Breast epithelium (tissue), 4 donors: ENCODE data around the gene PSAP. TPM values are rescaled to one million over a fixed set of nuclear protein-coding genes. Genes with fewer than 3 reads are reported as not detected.
A peak's percentile ranks its signal among the peaks of the same experiment; 100 is the strongest.

Experiments
- DNase-seq, 2 donors: peaks; one replicate each; pipeline ENCODE4 v3.0.0-alpha.2; 2019; ENCODE audit warnings: low spot score in 2 of 2
- H3K27ac ChIP-seq, 2 donors: fragments of 200-600 bp; sonication (generic) in 1 of 2; one replicate each; pipeline ENCODE4 v1.5.1; 2016 to 2019; ENCODE audit warnings: mild to moderate bottlenecking in 1 of 2
- H3K27me3 ChIP-seq, 2 donors: fragments of 200-600 bp; sonication (generic) in 1 of 2; one replicate each; pipeline versions ENCODE4 v1.5.1 to v1.6.0; 2017 to 2019; ENCODE audit warnings: control low read depth in 1 of 2, mild to moderate bottlenecking in 1 of 2
- H3K36me3 ChIP-seq: fragments of 200-600 bp; one replicate; pipeline ENCODE4 v1.5.1; 2019
- H3K4me1 ChIP-seq, 2 donors: fragments of 200-600 bp; sonication (generic); one replicate each; pipeline ENCODE4 v1.5.1; 2016 to 2019; ENCODE audit warnings: control low read depth in 1 of 2
- H3K4me3 ChIP-seq, 3 donors: fragments of 200-600 bp; sonication (generic); 1 replicate in 2 of 3; 2 replicates in 1 of 3; pipeline ENCODE4 v1.5.1; 2016 to 2019; ENCODE audit warnings: mild to moderate bottlenecking in 3 of 3, moderate library complexity in 2 of 3
- H3K9me3 ChIP-seq, 2 donors: fragments of 200-600 bp; sonication (generic) in 1 of 2; one replicate each; pipeline ENCODE4 v1.5.1; 2016 to 2019; ENCODE audit warnings: control low read depth in 1 of 2
- POLR2A ChIP-seq: fragments of 450-650 bp; IDR thresholded peaks from one replicate; pipeline ENCODE4 v1.6.1; 2016; ENCODE audit warnings: antibody characterized with exemption, mild to moderate bottlenecking, moderate library complexity
- POLR2AphosphoS5 ChIP-seq, 3 donors: sonication (generic); formaldehyde crosslinking; IDR thresholded peaks; one replicate each; pipeline ENCODE4 v1.6.1; 2017; ENCODE audit warnings: antibody characterized with exemption in 3 of 3
- intact Hi-C: fragments of 100-400 bp; cut with DNase I; formaldehyde crosslinking; loops from one replicate; pipeline ENCODE4 v1.15.1; 2023; ENCODE audit warnings: low total_unique reads
- total RNA-seq, 3 donors: library from RNA; depleted of rRNA; stranded (reverse); fragments of >200 nt; gene quantifications; one replicate each; pipeline ENCODE4 v1.1.0, GENCODE V29; 2016
- TF ChIP-seq, protein P1 (sequence below), 3 donors: fragments of 450-650 bp; IDR thresholded peaks; one replicate each; pipeline ENCODE4 v1.5.1; 2016 to 2017; ENCODE audit warnings: antibody characterized with exemption in 3 of 3, mild to moderate bottlenecking in 3 of 3, moderate library complexity in 3 of 3

The PSAP gene
- total RNA-seq, 3 donors from 2014 or later = 623 to 1,873 (median 945) TPM

DNA sequence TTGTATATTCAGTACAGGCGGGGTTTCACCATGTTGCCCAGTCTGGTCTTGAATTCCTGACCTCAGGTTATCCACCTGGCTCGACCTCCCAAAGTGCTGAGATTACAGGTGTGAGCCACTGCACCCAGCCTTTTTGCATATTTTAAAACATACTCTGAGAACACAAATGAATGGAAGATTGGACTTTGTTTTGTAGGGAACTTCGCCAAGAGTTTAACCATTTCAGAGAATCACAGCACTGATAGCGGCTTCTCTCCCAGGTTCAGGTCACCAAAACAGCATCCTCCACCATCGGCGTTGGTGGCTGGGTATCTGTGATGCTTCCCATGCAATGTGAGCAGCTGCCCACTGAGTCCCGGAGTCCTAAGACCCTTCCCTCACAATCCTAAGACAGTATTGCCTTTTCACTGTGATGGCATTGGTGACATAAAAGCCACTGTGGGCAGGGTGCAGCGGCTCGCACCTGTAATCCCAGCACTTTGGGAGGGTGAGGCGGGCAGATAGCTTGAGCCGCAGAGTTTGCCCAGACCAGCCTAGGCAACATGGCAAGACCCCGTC lies 42.3 kb upstream of the PSAP start:
- Histone ChIP-seq H3K27ac (no peak overlapping the region), H3K4me1 (no peaks in the 10 kb centered on the region), H3K9me3 (peaks cover 0 to 2% of the 10 kb centered on the region in 2 donors), H3K4me3 (no peak overlapping the region), H3K27me3 (no peaks in the 10 kb centered on the region), H3K36me3 (no peaks in the 10 kb centered on the region)
- no peak for TF ChIP-seq POLR2A
- TF ChIP-seq, protein P1, sequence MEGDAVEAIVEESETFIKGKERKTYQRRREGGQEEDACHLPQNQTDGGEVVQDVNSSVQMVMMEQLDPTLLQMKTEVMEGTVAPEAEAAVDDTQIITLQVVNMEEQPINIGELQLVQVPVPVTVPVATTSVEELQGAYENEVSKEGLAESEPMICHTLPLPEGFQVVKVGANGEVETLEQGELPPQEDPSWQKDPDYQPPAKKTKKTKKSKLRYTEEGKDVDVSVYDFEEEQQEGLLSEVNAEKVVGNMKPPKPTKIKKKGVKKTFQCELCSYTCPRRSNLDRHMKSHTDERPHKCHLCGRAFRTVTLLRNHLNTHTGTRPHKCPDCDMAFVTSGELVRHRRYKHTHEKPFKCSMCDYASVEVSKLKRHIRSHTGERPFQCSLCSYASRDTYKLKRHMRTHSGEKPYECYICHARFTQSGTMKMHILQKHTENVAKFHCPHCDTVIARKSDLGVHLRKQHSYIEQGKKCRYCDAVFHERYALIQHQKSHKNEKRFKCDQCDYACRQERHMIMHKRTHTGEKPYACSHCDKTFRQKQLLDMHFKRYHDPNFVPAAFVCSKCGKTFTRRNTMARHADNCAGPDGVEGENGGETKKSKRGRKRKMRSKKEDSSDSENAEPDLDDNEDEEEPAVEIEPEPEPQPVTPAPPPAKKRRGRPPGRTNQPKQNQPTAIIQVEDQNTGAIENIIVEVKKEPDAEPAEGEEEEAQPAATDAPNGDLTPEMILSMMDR (IDR thresholded peaks at IDR 0.05) = no peak
- no peak for TF ChIP-seq POLR2AphosphoS5 (IDR thresholded peaks at IDR 0.05)
- intact Hi-C loops = no loop called here
- DNase-seq = no peak

DNA sequence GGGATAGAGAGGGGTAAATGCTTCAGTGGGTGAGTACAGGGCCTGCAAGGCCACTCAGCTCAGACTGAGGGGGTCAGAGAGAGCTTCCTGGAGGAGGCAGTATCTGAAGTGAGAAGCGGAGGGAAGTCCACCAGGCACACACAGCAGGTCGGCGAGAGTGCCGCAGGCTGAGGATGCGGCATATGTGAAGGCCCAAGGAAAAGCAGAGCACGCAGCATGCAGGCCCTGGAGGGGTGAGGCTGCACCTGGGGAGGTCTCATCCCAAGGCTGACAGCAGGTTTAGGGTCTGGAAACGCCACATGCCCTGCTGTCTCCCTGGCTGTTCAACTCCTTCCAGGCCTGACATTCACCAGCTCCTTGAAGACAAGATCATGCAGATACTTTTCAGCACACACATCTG lies 40.4 kb upstream of the PSAP start:
- no peaks in the 10 kb centered on the region for H3K4me1 ChIP-seq
- H3K4me3 ChIP-seq = no peak overlapping the region
- DNase-seq = no peak
- no peaks in the 10 kb centered on the region for H3K36me3 ChIP-seq
- TF ChIP-seq, protein P1 (IDR thresholded peaks at IDR 0.05) = no peak
- TF ChIP-seq POLR2A = no peak
- no peak for TF ChIP-seq POLR2AphosphoS5 (IDR thresholded peaks at IDR 0.05)
- intact Hi-C loops = no loop called here
- no peaks in the 10 kb centered on the region for H3K27me3 ChIP-seq
- H3K9me3 ChIP-seq = no peaks in the 10 kb centered on the region
- no peak overlapping the region for H3K27ac ChIP-seq

DNA sequence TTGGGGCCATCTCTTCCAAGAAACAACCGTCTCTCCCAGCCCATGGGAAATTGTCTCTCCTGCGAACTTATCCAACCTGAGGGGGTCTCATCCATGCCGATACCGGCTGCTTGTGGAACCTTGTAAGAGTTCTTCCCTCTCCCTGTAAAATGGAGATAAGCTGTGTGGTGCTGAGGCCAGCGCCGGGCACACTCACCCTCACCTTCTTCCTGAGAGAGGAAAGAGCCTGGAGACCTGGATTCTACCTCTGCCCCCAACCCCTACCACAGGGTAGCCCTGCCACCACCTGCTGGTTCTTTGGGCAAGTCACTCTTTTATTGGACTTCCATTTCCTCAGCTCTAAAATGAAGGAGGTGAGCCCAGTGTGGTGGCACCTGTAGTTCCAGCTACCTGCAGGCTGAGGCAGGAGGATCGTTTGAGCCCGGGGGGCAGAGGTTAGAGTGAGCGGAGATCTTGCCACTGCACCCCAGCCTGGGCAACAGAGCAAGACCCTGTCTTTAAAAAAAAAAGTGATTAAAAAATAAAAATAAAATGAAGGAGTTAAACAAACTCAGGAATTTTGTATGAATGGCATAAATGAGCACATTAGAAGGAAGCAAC lies 38.4 kb upstream of the PSAP start:
- Histone ChIP-seq H3K4me1 (no peaks in the 10 kb centered on the region), H3K4me3 (peak overlapping the region; percentile 40 to 69 (median 48)), H3K27ac (peak overlapping the region; percentile 83 to 97), H3K9me3 (no peaks in the 10 kb centered on the region), H3K36me3 (no peaks in the 10 kb centered on the region), H3K27me3 (no peaks in the 10 kb centered on the region)
- intact Hi-C loops = no loop called here
- TF ChIP-seq POLR2A = no peak
- no peak for TF ChIP-seq POLR2AphosphoS5 (IDR thresholded peaks at IDR 0.05)
- TF ChIP-seq, protein P1 (IDR thresholded peaks at IDR 0.05) = no peak
- DNase-seq = no peak

DNA sequence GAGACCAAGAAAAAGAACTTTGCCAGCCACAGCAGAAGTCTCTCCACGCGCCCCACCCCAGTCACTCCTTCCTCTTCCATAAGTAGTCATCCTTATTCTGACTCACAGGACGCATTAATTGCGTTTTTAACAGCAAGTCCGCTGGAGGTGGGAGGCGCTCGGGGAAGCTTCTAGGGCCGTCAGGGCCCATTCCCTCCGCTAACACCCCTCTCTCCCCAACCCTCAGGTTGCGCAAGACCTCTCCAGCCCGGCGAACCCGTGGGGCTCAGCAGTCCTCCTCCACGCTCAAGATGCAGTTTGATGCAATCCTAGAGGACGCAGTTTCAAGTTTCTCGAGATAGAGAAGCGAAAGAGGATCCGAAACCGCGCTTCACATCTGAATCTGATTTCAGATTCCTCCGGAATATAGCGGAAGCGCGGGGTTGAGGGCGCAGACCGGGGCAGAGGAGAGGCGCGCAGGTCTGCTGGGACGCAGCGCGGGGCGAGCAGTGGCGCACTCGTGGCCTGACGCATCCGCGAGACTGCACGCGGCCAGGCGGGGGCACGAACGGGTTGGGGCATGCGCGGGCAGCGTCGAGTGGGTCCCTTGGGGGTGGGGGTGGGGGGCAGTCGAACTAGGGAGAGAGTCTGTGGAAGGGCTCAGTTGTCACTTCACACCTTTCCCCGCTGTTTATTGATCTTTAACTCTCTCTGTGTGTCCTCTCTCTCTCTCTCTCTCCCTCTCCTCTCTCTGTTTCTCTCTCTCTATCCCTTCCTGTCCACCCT lies 37.8 kb upstream of the PSAP start:
- TF ChIP-seq, protein P1 (IDR thresholded peaks at IDR 0.05) = no peak
- TF ChIP-seq POLR2A (no peak), POLR2AphosphoS5 (IDR thresholded peaks at IDR 0.05) (peak; percentile 83 to 98 (median 85))
- Histone ChIP-seq H3K27ac (peak overlapping the region; percentile 83 to 97), H3K4me1 (no peaks in the 10 kb centered on the region), H3K4me3 (peak overlapping the region; percentile 40 to 69 (median 48)), H3K9me3 (no peaks in the 10 kb centered on the region), H3K36me3 (no peaks in the 10 kb centered on the region), H3K27me3 (no peaks in the 10 kb centered on the region)
- intact Hi-C loops = no loop called here
- peak; percentile 56 to 69 for DNase-seq

DNA sequence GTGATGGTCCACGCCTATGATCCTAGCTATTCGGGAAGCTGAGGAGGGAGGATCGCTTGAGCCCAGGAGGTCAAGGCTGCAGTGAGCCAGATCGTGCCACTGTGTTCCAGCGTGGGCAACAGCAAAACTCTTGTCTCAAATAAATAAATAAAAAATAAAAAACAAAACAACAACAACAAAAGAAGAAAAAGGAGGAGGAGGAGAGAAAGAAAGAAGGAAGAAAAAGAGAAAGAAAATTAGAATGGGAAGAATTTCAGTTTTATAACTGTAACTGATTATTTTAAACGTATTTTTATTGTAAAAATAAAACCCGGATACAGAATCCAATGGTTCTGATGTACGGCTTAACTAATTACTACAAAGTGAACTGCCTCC lies 37.2 kb upstream of the PSAP start:
- TF ChIP-seq POLR2AphosphoS5 (IDR thresholded peaks at IDR 0.05) (no peak), POLR2A (no peak)
- TF ChIP-seq, protein P1 (IDR thresholded peaks at IDR 0.05) = no peak
- H3K4me1 ChIP-seq = no peaks in the 10 kb centered on the region
- no peaks in the 10 kb centered on the region for H3K36me3 ChIP-seq

More for the DNA sequence above, 37.2 kb upstream of the PSAP start:
- Histone ChIP-seq H3K4me3 (peak overlapping the region; percentile 40 to 69 (median 48)), H3K9me3 (no peaks in the 10 kb centered on the region), H3K27me3 (no peaks in the 10 kb centered on the region), H3K27ac (peak overlapping the region; percentile 83 to 97)
- no peak for DNase-seq
- intact Hi-C loops = no loop called here
